NCI-H748 (cell line): Measurements from ENCODE around the gene COL18A1.

ENCODE experiments used
- DNase-seq: peaks from one replicate; lab custom pipeline; 2025; ENCODE audit not compliant: unreplicated experiment; lab: John Stamatoyannopoulos, UW

Gene COL18A1

DNA sequence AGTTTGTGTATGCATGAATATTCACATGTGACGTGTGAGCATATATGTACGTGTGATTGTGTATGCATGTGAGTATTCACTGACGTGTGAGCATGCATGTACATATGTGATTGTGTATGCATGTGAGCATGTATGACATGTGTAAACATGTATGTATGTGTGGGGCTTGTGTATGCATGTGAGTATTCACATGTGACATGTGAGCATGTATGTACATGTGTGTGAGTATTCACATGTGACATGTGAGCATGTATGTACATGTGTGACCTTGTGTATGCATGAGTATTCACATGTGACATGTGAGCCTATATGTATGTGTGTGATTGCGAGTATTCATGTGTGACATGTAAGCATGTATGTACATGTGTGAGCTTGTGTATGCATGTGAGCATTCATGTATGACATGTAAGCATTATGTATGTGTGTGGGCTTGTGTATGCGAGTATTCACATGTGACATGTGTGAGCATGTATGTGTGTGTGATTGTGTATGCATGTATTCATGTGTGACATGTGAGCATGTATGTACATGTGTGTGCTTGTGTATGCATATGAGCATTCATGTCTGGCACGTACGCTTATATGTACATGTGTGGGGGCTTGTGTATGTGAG is 47.8 kb downstream of the COL18A1 start:
- DNase-seq: no peak

DNA sequence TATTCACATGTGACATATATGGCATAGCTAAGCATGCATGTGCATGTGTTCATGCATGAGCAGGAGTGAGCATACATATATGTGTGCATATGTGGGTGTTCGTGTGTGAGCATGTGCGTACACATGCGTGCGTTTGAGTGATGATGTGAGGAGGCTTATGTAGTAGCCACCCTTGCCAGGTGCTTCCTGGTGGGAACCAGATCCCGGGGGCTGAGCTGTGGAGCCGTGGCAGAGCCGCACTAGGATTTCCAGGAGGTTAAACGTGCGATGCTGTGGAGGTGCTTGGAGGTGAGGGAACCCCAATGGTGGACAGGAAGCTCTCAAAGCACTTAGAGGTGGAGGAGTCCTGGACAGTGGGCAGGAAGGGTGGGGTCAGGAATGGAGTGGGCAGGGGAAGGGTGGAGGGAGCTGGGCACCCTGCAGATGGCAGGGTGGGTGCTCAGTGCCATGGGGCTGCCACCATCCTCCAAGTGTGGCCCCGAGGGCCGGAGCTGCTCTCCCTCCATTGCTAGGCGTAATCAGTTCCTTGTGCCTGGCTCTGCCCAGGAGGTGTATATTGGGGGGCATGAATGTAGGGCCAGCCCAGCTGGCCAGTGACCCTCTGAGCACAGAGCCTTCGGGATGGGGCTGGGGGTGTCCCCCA is 48.5 kb downstream of the COL18A1 start:
- DNase-seq: no peak

DNA sequence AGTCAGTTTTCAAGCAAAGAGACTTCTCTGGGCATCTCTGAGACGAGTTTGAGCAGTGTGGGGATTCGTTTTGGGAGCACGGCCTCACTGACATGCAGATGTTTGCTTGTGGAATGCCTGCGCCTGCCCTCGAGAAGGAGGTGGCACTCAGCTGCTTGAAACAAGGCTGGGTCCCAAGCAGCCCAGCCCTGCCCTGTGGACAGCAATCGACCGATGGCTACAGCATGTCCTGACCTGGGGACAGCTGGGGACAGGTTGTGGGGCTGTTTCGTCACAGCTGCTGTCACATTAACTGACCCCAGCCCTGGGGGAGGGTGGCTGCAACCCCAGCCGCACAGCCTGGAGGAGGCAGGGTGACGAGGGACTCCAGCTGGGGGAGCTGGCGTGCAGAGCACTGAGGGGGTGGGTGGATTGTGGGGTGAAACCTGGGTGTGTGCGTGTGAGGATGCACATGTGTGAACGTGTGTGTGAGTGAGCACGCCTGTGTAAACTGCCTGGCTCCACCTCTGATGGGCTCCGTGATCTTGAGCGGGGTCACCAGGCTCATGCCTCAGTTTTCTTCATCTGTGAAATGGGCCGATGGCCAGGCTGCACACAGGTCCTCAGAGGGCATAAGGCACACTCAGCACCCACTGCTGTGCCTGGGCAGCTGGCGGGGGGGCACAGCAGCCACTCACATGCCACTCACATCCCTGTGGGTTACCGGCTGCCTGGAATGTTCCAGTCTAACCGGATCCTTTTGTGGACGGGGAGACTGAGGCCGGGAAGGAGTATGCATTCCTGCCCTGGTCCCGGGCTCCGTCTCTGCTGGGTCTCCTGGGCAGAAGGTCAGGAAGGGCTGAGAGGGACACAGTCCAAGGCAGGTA is 49.3 kb downstream of the COL18A1 start:
- no peak for DNase-seq

GRCh38 chr21:45454926-45455673 is 50.1 kb downstream of the COL18A1 start:
- no peak for DNase-seq

DNA sequence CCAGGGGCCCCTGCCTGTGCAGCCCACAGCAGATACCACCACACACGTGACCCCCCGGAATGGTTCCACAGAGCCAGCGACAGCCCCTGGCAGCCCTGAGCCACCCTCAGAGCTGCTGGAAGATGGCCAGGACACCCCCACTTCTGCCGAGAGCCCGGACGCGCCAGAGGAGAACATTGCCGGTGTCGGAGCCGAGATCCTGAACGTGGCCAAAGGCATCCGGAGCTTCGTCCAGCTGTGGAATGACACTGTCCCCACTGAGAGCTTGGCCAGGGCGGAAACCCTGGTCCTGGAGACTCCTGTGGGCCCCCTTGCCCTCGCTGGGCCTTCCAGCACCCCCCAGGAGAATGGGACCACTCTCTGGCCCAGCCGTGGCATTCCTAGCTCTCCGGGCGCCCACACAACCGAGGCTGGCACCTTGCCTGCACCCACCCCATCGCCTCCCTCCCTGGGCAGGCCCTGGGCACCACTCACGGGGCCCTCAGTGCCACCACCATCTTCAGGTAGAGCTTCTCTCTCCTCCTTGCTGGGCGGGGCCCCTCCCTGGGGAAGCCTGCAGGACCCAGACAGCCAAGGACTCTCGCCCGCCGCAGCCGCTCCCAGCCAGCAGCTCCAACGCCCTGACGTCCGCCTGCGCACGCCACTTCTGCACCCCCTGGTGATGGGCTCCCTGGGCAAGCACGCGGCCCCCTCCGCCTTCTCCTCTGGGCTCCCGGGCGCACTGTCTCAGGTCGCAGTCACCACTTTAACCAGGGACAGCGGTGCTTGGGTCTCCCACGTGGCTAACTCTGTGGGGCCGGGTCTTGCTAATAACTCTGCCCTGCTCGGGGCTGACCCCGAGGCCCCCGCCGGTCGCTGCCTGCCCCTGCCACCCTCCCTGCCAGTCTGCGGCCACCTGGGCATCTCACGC is 51.0 kb downstream of the COL18A1 start:
- no peak for DNase-seq

DNA sequence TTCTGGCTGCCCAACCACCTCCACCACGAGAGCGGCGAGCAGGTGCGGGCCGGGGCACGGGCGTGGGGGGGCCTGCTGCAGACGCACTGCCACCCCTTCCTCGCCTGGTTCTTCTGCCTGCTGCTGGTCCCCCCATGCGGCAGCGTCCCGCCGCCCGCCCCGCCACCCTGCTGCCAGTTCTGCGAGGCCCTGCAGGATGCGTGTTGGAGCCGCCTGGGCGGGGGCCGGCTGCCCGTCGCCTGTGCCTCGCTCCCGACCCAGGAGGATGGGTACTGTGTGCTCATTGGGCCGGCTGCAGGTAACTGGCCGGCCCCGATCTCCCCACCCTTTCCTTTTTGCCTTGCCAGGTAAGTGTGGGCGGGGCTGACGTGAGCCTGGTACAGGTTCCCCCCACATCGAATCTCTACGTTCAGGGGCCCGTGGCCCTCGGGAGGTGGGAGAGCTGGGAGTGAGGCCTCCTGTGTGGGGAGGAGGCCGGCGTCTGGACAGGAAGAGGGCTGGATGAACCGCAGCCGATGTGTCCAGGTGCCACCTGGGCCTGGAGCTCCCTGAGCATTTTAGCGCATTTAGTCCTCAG is 51.7 kb downstream of the COL18A1 start:
- DNase-seq: no peak

DNA sequence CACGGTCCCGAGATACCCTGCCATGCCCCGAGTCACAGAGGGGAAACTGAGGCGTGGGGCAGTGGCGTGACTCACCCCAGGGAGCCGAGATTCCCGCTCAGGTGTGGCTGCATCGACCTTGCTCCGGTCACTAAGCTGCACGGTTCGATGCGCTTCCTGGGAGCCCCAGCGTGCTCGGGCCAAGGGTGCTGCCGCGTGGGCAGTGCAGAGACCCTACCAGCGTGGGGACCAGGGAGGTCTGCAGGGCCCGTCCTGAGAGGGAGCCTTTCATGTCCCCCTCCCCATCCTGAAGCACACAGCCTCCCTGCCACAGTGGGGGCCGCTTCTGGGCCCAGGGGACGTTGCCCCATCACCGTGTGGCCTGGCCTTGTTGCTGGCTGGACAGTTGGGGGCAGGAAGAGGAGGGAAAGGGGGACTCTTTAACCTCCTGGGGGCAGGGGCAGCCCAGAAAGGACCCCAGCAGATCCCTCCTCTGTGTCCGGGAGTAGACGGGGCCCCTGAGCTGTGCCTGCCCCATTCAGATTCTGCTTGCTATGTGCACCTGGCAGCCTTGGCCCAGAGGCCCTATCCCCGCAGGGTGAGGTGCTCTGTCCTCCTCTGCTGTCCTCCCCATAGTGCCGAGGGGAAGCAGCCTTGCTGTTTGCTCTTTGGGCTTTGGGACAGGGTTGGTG is 52.3 kb downstream of the COL18A1 start:
- no peak for DNase-seq

DNA sequence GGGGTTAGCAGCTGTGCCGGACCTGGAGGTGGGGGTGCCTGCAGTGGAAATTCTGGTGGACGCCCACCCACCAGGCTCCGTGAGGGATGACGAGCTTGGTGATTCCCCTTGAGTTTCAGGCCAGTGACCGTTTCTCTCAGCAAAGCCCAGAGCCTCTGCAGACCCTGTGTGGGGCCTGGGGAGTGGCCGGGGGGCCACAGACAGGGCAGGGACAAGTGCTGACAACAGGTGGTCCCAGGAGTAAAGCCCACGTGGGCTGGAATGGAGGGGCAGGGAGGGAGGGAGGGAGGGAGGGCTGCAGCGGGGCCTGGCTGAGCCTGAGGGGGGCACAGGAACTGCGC is 52.8 kb downstream of the COL18A1 start:
- DNase-seq: no peak

DNA sequence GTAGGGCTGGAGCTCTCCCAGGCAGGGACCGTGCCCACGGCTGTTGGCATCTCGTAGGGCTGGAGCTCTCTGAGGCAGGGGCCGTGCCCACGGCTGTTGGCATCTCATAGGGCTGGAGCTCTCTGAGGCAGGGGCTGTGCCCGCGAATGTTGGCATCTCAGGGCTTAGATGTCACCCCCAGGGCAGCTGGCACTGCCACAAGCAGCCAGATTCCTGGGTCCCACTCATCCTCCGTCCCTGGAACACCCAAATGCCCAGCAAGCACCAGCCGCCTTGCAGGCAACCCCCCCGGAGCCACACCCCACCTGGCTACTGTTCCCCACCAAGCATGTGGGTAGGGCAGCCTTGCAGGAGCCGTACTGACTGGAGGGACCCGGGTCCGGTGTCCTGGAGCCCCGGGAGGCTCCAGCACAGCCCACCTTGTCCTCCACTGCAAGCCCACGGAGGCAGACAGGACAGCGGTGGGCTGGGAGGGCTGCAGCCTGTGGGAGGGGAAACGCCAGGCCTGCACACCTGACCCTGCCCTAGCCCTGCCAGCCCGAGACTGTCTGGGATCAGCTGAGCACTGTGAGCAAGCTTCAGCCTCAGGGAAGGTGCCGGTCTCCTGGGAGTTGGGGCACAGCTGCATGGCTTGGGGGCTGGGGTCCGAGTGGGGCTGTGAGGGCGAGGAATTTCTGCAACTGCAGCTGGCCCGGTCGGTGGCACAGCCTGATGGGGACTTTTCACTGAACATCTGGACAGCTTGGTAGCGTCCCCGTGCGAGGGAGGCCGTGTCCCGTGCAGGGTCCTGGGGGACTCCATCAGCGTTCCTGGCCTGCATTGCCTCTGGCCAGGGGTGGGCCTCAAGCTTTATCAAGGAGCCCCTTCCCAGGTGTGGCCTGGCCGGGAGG is 53.6 kb downstream of the COL18A1 start:
- DNase-seq: no peak

- no peak for DNase-seq
Observed at GRCh38 chr21:45459171-45460010, 54.4 kb downstream of the COL18A1 start.

- DNase-seq: no peak
Observed at GRCh38 chr21:45460011-45460565, 55.1 kb downstream of the COL18A1 start.

DNA sequence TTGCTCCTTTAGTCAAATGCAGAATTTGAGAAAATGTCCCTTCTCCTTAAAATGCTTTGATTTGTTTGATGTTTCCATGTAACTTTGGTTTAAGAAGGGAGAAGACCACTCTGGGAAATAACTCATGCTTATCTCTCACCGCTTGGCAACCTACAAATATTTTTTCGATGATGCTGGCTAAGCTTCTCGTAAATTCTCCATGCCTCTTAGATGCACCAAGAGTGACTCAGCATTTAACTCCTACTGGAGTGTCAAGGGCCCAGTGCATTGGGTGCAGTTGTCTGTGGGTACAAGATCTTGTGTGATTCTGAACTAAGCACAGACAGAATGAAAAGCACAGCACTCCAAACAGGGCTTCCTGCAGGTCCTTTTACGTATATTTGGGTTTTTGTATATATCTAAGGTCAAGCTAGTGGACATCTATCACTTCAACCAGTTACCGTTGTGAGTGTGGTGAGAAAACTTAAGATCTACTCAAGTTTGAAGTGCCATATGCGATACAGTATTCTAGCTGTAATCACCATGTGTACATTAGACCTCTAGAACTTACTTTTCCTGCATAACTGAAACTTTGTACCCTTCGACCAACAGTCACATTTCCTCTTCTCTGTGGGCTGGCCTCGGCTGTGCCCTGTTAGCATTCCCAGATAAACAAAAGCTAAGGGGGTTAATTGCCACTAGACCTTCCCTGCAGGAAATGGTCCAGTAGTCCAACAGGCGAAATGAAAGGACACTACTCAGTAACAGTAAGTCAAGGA is 55.8 kb downstream of the COL18A1 start:
- no peak for DNase-seq

- no peak for DNase-seq
Observed at GRCh38 chr21:45461369-45461750, 56.4 kb downstream of the COL18A1 start.

DNA sequence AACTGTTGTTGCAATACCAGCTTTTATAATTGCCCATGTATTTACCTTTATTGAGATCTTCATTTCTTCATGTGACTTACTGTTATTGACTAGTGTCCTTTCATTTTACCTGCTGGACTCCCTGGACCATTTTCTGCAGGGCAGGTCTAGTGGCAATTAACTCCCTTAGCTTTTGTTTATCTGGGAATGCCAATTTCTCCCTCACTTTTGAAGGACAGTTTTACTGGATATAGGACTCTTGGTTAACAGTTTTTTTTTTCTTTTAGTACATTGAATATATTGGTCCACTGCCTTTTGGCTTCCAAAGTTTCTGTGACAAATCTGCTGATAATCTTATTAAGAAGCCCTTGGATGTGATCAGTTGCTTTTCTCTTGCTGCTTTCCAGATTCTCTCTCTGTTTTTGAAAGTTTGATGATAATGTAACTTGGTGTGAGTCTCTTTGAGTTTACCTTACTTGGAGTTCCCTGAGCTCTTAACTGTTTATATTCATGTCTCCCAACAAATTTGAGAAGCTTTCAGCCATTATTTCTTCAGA is 56.9 kb downstream of the COL18A1 start:
- DNase-seq: no peak

GRCh38 chr21:45463871-45464270 is 58.9 kb downstream of the COL18A1 start:
- DNase-seq: no peak

DNA sequence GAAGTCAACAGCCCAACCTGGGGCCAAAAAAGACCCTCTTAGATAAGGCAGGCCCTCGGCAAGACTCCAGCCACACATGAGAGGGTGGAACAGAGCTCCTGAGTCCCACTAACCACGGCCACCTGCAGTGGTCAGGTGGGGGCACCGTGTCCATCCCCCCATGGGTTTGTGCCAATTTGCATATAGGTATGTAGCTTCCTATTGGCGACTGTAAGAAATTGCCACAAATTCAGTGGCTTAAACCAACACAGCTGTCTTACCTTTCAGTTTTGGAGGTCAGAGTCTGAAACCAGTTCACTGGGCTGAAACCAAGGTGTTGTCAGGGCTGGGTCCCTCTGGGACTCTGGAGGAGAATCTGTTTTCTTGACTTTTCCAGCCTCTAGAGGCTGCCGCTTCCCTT is 59.3 kb downstream of the COL18A1 start:
- no peak for DNase-seq
